WTC11 (cell line): ENCODE results near the gene MTFP1.

ENCODE experiments used
- ATF2 ChIP-seq: sonication (generic); formaldehyde crosslinking; IDR thresholded peaks from 2 replicates; pipeline ENCODE4 v1.8.1; 2022; ENCODE audit warnings: low read depth, missing genetic modification reagents, borderline replicate concordance
- CDX4 ChIP-seq: fragments of 250-450 bp; sonication (Bioruptor Pico); IDR thresholded peaks from 2 replicates; pipeline ENCODE4 v1.9.0; 2021; ENCODE audit warnings: moderate library complexity, mild to moderate bottlenecking, inconsistent platforms, borderline replicate concordance
- CTCF ChIP-seq: fragments of 200-600 bp; IDR thresholded peaks from 2 replicates; pipeline ENCODE4 v1.8.0; 2022; ENCODE audit warnings: antibody characterized with exemption
- ESRRA ChIP-seq: sonication (generic); formaldehyde crosslinking; IDR thresholded peaks from 2 replicates; pipeline ENCODE4 v1.8.1; 2022; ENCODE audit warnings: mild to moderate bottlenecking, missing genetic modification reagents, borderline replicate concordance
- PREB ChIP-seq: sonication (generic); formaldehyde crosslinking; IDR thresholded peaks from 2 replicates; pipeline ENCODE4 v1.8.1; 2022; ENCODE audit warnings: mild to moderate bottlenecking, missing genetic modification reagents, moderate library complexity, borderline replicate concordance

- TF ChIP-seq PREB (CRISPR knock-in tag) (no peak), CTCF (no peak), CDX4 (CRISPR knock-in tag) (no peak), ATF2 (CRISPR knock-in tag) (no peak), ESRRA (no peak)
Observed at GRCh38 chr22:30402028-30402765, 23.4 kb upstream of the MTFP1 start.
